Activated CD4-positive, alpha-beta T cell treated with anti-CD3 and anti-CD28 coated beads for 36 hours (primary cell): Measurements from ENCODE around the gene BICRAL. TPM values are rescaled to one million over a fixed set of nuclear protein-coding genes. Genes with fewer than 3 reads are reported as not detected.
"Not testable (repeated sequence)": the region's sequence is repeated elsewhere in the genome, so short reads cannot be mapped to it uniquely, and the experiment has no call there.

Experiments
- ATAC-seq: fragments of 200-7000 bp; cut with Tn5 transposase; one replicate; pipeline ENCODE4 v1.10.0; 2021; ENCODE audit warnings: mild to moderate bottlenecking, moderate library complexity
- CTCF ChIA-PET: fragments of 350-600 bp; sonication (Branson Sonifier 250); formaldehyde crosslinking; loops from one replicate; lab custom pipeline; 2021; ENCODE audit warnings: antibody characterized with exemption; lab: Charles Lee
- POLR2A ChIA-PET: fragments of 350-600 bp; sonication (Branson Sonifier 250); formaldehyde crosslinking; loops from one replicate; lab custom pipeline; 2021; ENCODE audit warnings: antibody characterized with exemption, inconsistent platforms; lab: Charles Lee
- DNase-seq: peaks from one replicate; pipeline ENCODE4 v3.0.0-alpha.2; 2020
- H3K27ac Mint-ChIP-seq: one replicate; pipeline ENCODE4 v1.8.0; 2021; ENCODE audit warnings: mixed read lengths
- H3K27me3 Mint-ChIP-seq: one replicate; pipeline ENCODE4 v1.8.0; 2021; ENCODE audit warnings: mixed read lengths
- H3K36me3 Mint-ChIP-seq: one replicate; pipeline ENCODE4 v1.8.0; 2021; ENCODE audit warnings: low read depth, mixed read lengths
- H3K4me1 Mint-ChIP-seq: one replicate; pipeline ENCODE4 v1.8.0; 2021; ENCODE audit warnings: mixed read lengths
- H3K4me3 Mint-ChIP-seq: one replicate; pipeline ENCODE4 v1.8.0; 2021; ENCODE audit warnings: mild to moderate bottlenecking, moderate library complexity, mixed read lengths
- H3K9me3 Mint-ChIP-seq: one replicate; pipeline ENCODE4 v1.8.0; 2021; ENCODE audit warnings: low read depth, mixed read lengths
- intact Hi-C, 2 experiments: fragments of 100-400 bp; cut with DNase I in 1 of 2; cut with micrococcal nuclease in 1 of 2; formaldehyde crosslinking; loops; one replicate each; pipeline versions ENCODE4 v1.14.2 to v1.15.1; 2022 to 2024; cut with DNase I, micrococcal nuclease
- total RNA-seq, 2 experiments: library from RNA; stranded (reverse); gene quantifications; one replicate each; pipeline ENCODE4 v1.2.3, GENCODE V29; 2021

Gene BICRAL
- 10 to 100 TPM; 11.5 to 14.3 TPM for total RNA-seq

GRCh38 chr6:42781796-42782688, at the start of gene BICRAL:
Gene BICRAL (plus strand): TSS chr6:42782052. CDS start chr6:42822023, 39,971 bp downstream.
- ChIA-PET POLR2A (interaction anchor here (0.6 to 3.5 kb wide), 8 partner anchors 9 to 148 kb away, joined by 3 to 33 read pairs (median 3); partner anchors contain the start of genes CNPY3, RPL7L1 and TBCC), CTCF (interaction anchor here (0.6 to 1.0 kb wide), 3 partner anchors 11 to 362 kb away, joined by 4 to 5 read pairs (median 5); partner anchors contain the start of gene TBCC)
- no peaks in the 10 kb centered on the region for H3K9me3 Mint-ChIP-seq
- H3K27me3 Mint-ChIP-seq: no peaks in the 10 kb centered on the region
- H3K4me1 Mint-ChIP-seq: peaks cover 31% of the 10 kb centered on the region
- peak within 1 kb of the TSS; percentile 99 for H3K27ac Mint-ChIP-seq
- peaks cover 14% of the 10 kb centered on the region for H3K36me3 Mint-ChIP-seq
- peak; percentile 13 for ATAC-seq
- DNase-seq: peak; percentile 84
- H3K4me3 Mint-ChIP-seq: peak within 1 kb of the TSS; percentile 81
- intact Hi-C loops: loop anchor here (1.0 to 10.0 kb wide), 11 partner anchors 8 to 997 kb away; partner anchors contain the start of genes UBR2 (in 2 of the 2), CNPY3 (in 1 of the 2), PEX6 (in 1 of the 2) and PRICKLE4 (in 1 of the 2)

- H3K36me3 Mint-ChIP-seq, intact Hi-C loops, H3K4me3 Mint-ChIP-seq, H3K4me1 Mint-ChIP-seq, POLR2A ChIA-PET, H3K9me3 Mint-ChIP-seq, ATAC-seq, H3K27ac Mint-ChIP-seq, DNase-seq, H3K27me3 Mint-ChIP-seq: not testable (repeated sequence)
- CTCF ChIA-PET: interaction anchor here (0.6 to 1.3 kb wide), 2 partner anchors 8 to 275 kb away, joined by 3 to 4 read pairs; no protein-coding TSS in a partner anchor
Measured at GRCh38 chr6:42733867-42734481, 47.9 kb upstream of the BICRAL start.

GRCh38 chr6:42735976-42736375, 45.9 kb upstream of the BICRAL start:
- no peak overlapping the region for H3K27ac Mint-ChIP-seq
- H3K4me1 Mint-ChIP-seq: no peaks in the 10 kb centered on the region
- CTCF ChIA-PET: interaction anchor here (1.1 kb wide), 1 partner anchor 10 kb away, joined by 7 read pairs; no protein-coding TSS in a partner anchor
- intact Hi-C loops: no loop called here
- H3K9me3 Mint-ChIP-seq: no peaks in the 10 kb centered on the region
- no peak overlapping the region for H3K4me3 Mint-ChIP-seq
- POLR2A ChIA-PET: no interaction called here
- H3K27me3 Mint-ChIP-seq: no peaks in the 10 kb centered on the region
- no peaks in the 10 kb centered on the region for H3K36me3 Mint-ChIP-seq
- DNase-seq: no peak
- ATAC-seq: no peak

- intact Hi-C loops: no loop called here
- peaks cover 6% of the 10 kb centered on the region for H3K9me3 Mint-ChIP-seq
- peaks cover 10% of the 10 kb centered on the region for H3K36me3 Mint-ChIP-seq
- no peak for DNase-seq
- no peak overlapping the region for H3K4me3 Mint-ChIP-seq
- H3K4me1 Mint-ChIP-seq: peaks cover 8% of the 10 kb centered on the region
- ChIA-PET CTCF (interaction anchor here (0.8 to 4.1 kb wide), 4 partner anchors 14 to 160 kb away, joined by 3 to 15 read pairs (median 3); no protein-coding TSS in a partner anchor), POLR2A (no interaction called here)
- ATAC-seq: no peak
- no peaks in the 10 kb centered on the region for H3K27me3 Mint-ChIP-seq
- no peak overlapping the region for H3K27ac Mint-ChIP-seq
Measured at GRCh38 chr6:42740725-42741124, 41.1 kb upstream of the BICRAL start.

GRCh38 chr6:42742116-42742894, 39.5 kb upstream of the BICRAL start:
- ChIA-PET POLR2A (interaction anchor here (0.6 kb wide), 2 partner anchors 136 to 249 kb away, joined by 3 read pairs; no protein-coding TSS in a partner anchor), CTCF (interaction anchor here (0.6 to 4.1 kb wide), 4 partner anchors 16 to 178 kb away, joined by 3 to 15 read pairs (median 3); partner anchors contain the start of gene UBR2)
- H3K27ac Mint-ChIP-seq: no peak overlapping the region
- no peaks in the 10 kb centered on the region for H3K27me3 Mint-ChIP-seq
- DNase-seq (no peak), ATAC-seq (no peak)
- H3K4me1 Mint-ChIP-seq: peaks cover 11% of the 10 kb centered on the region
- intact Hi-C loops: no loop called here
- no peak overlapping the region for H3K4me3 Mint-ChIP-seq
- H3K9me3 Mint-ChIP-seq: peaks cover 6% of the 10 kb centered on the region
- H3K36me3 Mint-ChIP-seq: peaks cover 12% of the 10 kb centered on the region

- H3K27me3 Mint-ChIP-seq: no peaks in the 10 kb centered on the region
- no peak for DNase-seq
- peak overlapping the region; percentile 58 for H3K27ac Mint-ChIP-seq
- peak overlapping the region; percentile 84 for H3K4me3 Mint-ChIP-seq
- H3K4me1 Mint-ChIP-seq: peaks cover 27% of the 10 kb centered on the region
- ATAC-seq: no peak
- POLR2A ChIA-PET: interaction anchor here (2.5 to 2.8 kb wide), 4 partner anchors 18 to 136 kb away, joined by 10 to 26 read pairs (median 14); partner anchors contain the start of gene RPL7L1
- CTCF ChIA-PET: interaction anchor here (1.1 to 1.8 kb wide), 2 partner anchors 18 to 82 kb away, joined by 6 read pairs; no protein-coding TSS in a partner anchor
- intact Hi-C loops: no loop called here
- H3K9me3 Mint-ChIP-seq: peaks cover 6% of the 10 kb centered on the region
- peaks cover 18% of the 10 kb centered on the region for H3K36me3 Mint-ChIP-seq
Measured at GRCh38 chr6:42744351-42744893, 37.4 kb upstream of the BICRAL start.

- Mint-ChIP-seq H3K36me3 (peaks cover 20% of the 10 kb centered on the region), H3K4me1 (peaks cover 27% of the 10 kb centered on the region), H3K27ac (peak overlapping the region; percentile 58), H3K4me3 (peak overlapping the region; percentile 84), H3K9me3 (peaks cover 6% of the 10 kb centered on the region), H3K27me3 (no peaks in the 10 kb centered on the region)
- ATAC-seq (no peak), DNase-seq (peak; percentile 54)
- ChIA-PET CTCF (interaction anchor here (0.8 to 1.8 kb wide), 7 partner anchors 18 to 531 kb away, joined by 3 to 6 read pairs (median 3); partner anchors contain the start of genes CUL9 and UBR2), POLR2A (interaction anchor here (0.6 to 2.8 kb wide), 15 partner anchors 18 to 957 kb away, joined by 3 to 33 read pairs (median 4); partner anchors contain the start of genes BICRAL, CNPY3, PEX6 and RPL7L1)
- intact Hi-C loops: loop anchor here in 1 of 2 experiments (5.0 kb wide), 2 partner anchors 528 to 803 kb away; partner anchors contain the start of genes CCND3 and MRPS10
Measured at GRCh38 chr6:42745083-42745639, 36.7 kb upstream of the BICRAL start.

GRCh38 chr6:42745640-42746462, 36.0 kb upstream of the BICRAL start, which contains the start of gene TBCC:
Gene TBCC (minus strand): TSS chr6:42746103. CDS start chr6:42746073, 30 bp downstream.
- POLR2A ChIA-PET: interaction anchor here (0.6 to 2.8 kb wide), 18 partner anchors 13 to 958 kb away, joined by 3 to 33 read pairs (median 4); partner anchors contain the start of genes BICRAL, CNPY3, PEX6 and RPL7L1
- Mint-ChIP-seq H3K9me3 (peaks cover 6% of the 10 kb centered on the region), H3K27me3 (no peaks in the 10 kb centered on the region), H3K36me3 (peaks cover 22% of the 10 kb centered on the region), H3K4me1 (peaks cover 27% of the 10 kb centered on the region), H3K27ac (peak within 1 kb of the TSS; percentile 100), H3K4me3 (peak within 1 kb of the TSS; percentile 84)
- peak; percentile 97 for DNase-seq
- ATAC-seq: peak; percentile 84
- intact Hi-C loops: loop anchor here (1.0 to 5.0 kb wide), 19 partner anchors 20 to 959 kb away; partner anchors contain the start of genes KLC4 (in 2 of the 2), MRPL2 (in 2 of the 2), RPL7L1 (in 2 of the 2) and BICRAL (in 1 of the 2)
- CTCF ChIA-PET: interaction anchor here (0.5 to 1.8 kb wide), 10 partner anchors 14 to 532 kb away, joined by 3 to 6 read pairs (median 3); partner anchors contain the start of genes BICRAL, CUL9 and UBR2
